ENCODE data around the gene MYRIP.
"Not testable (repeated sequence)": the region's sequence is repeated elsewhere in the genome, so short reads cannot be mapped to it uniquely, and the experiment has no call there.

The MYRIP gene

DNA sequence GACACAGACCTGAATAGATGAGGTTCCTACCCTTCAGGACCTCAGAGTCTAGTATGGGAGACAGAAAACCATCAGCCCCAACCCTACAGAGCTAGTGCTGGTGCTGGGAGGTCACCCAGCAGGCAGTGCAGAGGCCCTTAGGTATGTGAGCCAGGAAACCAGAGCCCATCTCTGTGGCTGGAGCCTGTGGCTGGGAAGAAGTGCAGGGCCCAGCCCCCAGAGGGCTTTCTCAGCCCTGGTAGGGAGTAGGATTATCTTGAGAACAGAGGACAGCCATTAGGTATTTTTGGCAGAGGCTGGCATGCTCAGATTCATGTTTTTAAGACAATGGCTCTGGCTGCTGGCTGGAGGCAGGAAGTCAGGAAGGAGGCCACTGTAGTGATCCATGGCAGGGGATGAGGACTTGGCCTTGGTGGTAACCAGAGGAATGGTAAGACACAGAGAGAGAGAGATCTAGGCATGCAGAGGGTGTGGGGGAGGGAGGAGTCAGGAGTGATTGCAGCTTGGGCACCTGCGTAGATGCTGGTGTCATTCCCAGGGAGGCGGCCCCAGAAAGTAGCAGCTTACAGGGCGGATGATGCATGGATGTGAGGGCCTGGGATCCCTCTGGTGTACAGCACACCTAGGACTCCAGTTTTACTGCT is 279.2 kb downstream of the MYRIP start:
- DNase-seq = no peak

DNA sequence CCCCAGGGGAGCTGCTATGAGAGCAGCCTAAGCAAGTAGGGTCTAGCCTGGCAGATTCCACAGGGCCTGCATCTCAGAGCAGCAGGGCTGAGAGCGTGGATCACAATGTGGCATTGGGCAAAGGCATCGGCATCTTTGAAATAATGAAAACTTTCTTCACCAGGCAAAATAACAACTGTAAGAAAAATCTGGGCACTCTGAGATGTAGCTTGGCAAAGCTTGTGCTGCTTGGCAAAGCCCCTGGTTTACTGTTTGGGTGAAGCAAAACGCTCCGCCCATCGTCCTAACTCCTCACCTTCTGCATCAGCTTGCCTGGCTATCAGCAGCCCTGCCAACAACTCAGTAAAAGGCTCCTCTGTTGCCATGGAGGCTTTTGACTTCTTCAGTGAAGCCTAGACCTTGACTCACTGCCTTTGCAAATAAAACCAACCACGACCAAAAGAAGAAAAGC is 287.3 kb downstream of the MYRIP start:
- DNase-seq = no peak

DNA sequence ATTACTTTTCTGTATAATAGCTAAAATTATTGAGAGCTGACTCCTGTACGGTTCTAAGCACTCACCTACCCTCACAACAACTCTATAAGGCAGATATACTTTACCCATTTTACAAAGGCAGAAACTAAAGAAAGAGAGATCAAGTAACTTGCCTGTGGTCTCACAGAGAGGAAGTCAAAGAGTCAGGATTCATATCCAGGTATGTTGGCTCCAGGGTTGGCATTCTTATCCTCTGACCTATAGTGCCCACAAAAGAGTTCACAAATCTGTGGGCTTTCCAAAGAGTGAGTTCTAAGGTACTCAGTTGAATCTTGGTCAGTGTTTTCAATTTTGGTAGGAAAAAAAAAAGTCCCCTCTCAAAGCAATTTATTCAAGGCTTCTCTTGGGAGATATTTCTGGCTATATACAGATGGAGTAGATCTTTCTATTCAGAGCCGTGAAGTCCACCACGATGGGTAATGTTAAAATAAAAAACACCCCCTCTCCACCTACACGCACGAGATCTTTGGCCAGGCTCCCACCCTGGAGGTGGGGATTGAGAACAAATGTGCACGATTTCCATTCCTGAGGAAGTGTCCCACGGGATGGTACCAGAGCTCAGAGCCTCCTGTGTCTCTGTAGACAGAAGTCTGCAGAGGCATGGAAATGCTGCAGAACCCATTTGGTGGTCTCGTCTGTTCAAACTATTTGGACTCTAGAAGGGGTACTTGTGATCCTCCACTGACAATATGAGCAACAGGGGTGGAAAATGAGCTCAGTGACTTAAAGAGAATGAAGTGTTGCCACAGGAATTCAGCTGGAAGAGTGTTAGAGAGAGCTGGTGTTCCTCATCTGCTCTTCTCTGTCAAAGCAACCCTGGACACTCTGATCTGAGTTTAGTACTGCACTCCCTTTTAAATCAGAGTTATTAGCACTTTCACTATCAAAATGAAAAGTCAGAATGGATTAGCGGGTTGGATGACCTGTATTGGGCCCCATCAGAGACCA is 288.0 kb downstream of the MYRIP start:
- DNase-seq = no peak

DNA sequence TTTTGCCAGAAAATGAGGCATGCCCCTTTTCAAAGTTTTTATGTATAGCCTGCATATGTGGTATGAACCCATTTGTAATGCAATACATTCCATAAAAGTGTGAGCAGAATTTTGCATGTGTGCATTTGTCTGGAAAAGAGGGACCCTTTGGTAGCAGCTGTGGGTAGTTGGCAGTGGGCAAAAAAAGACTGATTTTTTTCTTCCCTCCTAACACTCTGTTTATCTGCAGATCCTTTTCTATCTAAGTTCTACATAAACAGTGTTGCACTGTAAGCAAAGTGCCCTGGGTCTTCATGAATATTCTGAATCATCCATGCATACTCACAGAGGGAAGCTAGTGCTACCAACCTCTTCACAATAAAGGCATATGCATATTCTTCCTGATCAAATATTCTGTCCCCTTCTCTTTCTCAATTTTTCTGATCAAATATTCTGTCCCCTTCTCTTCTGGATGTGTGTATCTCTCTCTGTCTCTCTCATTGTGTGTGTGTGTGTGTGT is 288.9 kb downstream of the MYRIP start:
- no peak for DNase-seq

DNA sequence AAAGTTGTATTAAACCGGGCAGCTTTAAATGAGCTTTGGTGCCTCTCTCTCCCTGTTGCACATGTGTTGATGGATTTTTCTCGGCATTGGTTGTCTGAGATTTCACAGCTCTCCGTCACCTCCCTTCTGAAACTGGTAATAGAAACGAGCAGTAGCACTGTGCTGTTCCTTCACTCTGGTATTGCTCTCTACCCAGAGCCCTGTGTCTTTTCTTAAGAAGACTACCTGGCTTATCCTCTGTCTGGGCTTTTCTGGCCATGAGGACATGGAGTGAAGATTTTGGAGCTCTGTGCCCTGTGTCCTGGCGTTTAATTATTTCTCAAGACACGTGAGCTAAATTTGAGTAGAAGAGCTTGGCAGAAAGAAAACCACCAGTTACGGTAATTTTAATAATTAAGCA is 290.5 kb downstream of the MYRIP start:
- DNase-seq = no peak

DNA sequence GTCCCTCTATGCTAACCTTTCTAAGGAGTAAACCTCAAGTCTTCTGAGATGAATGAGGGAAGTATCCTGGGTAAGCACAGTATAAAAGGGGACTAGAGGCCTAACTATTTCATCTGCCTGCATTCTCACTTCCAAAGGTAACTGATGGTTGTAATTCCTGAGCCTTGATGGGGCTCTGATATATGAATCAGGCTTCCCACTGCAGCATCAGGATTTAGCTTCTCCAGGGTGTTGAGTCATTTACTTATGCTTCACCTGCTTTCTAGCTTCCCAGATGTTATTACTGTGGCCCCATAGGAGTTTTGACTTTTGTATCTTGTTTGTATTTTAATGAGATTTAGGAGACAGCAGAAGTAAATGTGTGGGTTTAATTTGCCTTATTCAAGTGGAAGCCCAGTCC is 292.8 kb downstream of the MYRIP start:
- no peak for DNase-seq

DNA sequence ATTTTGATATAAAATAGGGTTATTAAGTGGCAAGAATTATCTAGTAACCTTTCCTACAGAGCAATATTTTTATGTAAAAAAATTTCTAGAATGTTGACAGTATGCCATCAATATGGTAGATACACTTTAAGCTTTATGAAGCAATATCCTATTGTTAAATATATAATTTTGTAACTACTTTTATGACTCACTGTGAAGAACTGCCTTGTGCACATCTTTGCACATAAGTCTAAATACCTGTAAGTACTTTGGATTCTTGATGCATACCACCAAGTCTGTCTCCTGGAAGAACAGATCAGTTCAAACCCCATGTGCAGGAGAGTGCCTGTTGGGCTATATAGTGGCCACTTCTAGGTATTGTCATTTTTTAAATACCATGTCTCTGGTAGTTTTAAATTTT is 294.4 kb downstream of the MYRIP start:
- DNase-seq = no peak

DNA sequence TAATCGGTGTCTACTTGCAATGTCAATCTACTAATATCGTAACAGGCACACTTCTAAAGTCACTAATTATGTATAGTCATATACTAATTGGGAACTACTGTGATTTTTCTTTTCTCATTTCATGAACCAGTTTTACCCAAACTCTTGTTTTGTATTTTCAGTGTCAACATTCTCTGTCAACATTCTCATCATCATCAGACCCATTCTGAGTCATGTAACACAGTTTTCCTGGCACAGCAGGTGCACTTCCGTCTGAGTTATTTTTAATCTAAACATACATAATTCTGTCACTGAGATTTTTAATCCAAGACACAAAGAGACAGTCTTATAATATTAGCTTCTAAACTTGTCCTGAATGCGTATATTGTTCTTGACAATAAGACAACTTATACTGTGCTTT is 295.0 kb downstream of the MYRIP start:
- DNase-seq = no peak

DNA sequence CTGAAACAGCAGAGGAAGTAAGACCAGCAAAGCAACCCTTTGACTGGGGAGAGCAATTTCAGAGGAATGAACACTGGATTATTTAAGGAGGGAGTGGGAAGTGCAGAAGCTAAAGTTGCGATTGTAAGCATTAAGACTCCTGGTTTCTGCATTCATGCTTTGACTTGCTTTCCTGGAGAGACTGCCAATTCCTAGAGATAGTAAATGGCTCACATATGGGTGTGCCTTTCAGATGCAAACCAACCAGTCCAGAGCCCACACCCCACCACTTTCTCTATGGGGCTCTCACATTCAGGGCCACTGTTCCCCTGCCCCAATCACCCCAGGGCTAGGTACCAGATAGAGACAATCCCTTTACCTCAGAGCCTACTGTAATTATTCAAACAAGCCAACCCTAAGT is 299.2 kb downstream of the MYRIP start:
- no peak for DNase-seq

DNA sequence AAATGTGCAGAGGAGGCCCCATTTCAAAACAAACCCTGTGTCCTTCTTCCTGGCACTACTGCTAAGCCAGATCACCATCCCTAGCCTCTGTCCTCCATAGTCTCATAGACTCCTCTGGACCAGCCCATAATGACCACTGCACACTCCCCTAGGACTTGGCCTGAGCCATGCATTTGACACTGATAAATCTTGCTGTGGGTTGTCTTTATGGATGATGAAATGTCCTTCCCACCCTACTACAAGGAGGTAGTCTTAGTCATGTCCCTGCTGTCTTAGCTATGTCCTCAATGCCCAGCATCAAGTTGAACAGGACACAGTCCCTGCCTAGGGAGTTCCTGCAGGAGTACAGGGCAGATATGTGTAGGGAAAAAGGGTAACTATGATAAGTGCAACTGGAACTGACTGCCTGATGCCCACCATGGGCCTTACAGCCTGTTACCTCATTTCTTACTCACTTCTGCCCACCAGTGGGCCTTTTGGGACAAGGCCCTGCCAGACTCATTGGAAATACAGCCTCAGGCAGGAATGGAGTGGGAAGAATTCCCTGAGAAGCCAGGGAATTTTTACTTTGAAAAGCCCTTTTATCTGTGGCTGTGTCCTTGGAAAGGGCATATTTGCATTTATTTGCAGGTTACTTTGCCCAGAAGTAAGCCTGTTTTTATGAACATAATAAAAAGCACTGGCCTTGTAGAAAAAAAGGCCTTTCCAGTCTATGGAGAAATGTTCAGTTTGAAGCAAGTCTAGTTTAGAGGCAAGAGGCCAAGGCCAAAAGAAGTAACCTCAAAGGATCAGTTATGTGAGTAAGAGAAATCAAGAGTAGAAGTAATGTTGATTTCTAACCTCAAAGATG is 300.5 kb downstream of the MYRIP start:
- no peak for DNase-seq

DNA sequence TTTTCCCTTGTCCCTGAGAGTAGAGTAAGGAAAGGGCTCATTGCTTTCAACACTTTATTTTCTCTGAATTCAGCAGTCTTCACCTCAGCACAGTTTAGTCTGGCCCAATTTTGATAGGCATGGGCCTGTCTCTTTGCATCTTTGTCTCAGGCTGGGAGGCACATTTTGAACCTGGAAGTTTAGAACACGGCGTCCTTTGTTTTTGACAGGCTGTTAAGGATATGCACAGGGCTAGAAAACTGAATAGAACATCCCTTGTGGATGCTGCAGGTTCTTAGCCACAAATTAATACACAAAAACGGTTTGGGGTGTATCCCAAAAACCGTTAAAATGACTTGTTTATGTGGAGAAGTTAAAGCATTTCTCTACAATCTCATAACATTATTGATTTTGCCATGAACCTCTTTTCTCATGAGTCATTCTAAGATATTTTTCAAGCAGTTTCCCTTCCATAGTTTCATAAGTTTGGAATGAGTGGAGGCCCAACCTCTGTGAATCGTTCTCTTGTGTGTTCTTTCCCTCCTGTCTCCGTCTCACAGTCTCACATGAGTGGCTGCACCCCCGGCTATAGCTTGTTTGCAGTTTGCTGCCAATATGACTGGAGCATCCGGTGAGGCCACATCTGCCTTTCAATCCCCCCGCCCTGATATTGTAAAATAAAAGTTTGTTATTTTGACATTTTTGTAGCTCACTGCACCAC is 307.2 kb downstream of the MYRIP start:
- DNase-seq = no peak

DNA sequence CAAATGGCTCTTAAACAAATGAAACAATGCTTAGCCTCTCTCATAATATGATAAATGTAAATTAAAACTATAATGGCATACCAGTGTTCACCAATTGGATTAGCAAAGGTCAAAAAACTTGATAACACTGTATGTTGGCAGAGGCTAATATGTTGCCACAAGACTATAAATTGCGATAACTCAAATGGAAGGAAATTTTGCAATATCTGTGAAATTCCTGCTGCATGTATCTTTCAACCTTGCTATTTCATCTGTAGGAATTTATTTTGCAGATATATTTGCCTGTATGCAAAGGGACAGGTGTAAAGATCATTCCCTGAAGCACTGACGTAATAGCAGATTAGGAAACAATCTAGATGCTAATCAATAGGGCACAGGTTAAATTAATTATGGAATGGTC is 308.7 kb downstream of the MYRIP start:
- no peak for DNase-seq

DNA sequence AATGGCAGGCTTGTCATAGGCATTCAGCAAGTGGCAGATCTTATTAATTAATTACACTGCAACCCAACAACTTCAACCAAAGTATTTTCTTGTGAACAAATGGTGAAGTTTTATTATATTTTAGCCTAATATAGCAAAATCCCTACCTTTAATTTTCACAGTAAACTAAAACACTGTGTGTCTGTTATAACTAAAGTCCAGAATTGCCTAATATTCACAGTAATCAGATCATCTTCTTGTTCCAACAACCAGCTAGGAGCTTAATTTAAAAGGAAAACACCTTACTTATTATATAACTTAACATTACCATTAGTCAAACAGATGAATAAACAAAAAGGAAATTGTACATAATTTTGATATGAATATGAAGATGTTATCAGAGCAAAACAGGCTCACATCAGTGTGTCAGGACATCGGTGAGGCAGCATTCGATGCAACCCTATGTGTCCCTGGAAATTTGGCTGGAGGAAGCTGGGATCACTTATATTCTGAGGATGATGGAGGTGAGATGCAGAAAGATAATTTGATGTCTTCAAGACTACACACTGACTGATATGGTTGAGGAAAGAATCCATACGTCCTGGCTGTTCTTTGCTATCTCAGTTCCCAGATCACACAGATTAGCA is 310.8 kb downstream of the MYRIP start:
- no peak for DNase-seq

DNA sequence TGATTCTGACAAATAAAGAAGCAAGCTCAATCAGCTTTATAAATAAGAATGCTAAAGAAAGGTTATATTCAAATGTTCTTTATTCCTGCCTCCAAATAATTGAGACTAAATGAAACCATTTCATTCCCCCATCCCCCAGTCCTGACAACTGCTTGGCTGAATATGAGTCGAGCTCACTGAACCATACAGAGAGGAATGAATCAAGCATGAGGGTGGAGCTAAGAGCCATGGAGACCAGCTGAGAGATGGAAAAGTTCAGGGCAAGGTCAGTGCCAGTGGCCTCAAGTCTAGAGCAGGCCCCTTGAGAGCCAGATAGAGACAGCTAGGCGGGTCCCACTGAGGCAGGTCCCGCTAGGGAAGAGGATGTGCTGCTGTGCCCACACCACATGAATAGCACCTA is 311.4 kb downstream of the MYRIP start:
- no peak for DNase-seq

DNA sequence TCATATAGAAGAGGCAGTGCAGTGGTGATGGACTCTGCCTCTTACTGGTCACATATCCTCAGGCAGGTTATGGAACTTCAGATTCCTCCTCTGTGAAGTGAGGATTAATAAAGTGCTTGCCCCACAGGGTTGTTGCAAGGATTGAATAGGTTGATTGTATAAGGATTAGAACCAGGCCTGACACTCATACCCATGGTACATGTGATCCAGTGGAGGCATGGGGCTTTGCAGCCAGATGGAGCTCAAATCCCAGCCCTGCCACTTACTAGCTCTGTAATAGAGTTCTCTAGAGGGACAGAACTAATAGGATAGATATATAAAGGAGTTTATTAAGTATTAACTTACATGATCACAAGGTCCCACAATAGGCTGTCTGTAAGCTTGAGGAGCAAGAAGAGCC is 315.5 kb downstream of the MYRIP start:
- no peak for DNase-seq

DNA sequence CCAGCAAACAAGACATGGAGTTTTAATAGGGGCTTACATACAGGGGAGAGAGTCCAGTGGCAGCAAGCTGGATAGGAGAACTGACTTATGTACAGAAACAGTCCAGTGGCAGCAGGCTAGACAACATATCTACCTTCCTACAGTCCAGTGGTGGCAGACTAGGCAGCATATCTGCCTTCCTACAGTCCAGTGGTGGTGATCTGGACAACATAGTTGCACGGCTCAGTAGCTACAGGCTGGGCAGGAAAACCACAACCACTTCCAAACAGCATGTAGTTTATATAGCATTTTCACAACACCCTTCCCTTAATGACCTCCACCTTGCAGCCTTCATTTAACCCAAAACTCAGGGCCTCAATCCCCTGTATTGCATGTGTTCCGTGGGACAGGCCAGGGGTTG is 318.8 kb downstream of the MYRIP start:
- no peak for DNase-seq

DNA sequence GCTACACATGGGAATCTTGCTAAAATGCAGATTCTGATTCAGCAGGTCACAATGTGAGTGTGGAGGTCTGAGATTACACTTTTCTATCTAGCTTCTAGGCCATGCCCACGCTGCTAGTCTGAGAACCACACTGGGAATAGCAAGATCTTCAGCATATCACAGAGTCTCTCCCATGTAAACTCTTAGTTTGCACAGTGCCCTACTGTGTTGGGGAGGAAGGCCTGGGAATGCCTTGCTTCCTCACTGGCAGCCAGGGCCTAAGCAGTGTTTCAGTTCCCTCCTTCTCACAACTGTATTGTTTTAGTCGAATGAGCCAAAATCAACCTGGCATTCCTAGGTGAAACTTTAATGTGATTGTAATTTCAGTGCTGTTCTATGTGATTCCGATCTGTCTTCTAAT is 320.1 kb downstream of the MYRIP start:
- no peak for DNase-seq

DNA sequence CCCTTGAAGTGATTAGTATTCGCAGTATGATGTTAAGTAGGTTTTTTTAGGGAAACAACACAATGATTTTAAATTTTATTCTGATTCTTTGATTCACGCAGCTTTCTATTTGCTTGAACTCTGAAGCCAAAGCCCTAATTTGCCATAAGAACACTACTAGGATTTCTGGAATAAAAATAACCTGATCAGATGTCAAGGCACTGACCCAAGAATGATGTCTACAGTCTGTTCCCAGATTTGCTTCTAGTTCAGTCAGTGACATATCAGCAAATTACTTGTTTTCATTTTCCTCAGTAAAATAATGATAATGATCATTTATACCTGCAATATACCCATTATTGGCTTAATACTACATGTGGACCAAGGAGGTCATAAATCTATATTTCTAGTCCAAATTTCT is 320.6 kb downstream of the MYRIP start:
- DNase-seq = no peak

DNA sequence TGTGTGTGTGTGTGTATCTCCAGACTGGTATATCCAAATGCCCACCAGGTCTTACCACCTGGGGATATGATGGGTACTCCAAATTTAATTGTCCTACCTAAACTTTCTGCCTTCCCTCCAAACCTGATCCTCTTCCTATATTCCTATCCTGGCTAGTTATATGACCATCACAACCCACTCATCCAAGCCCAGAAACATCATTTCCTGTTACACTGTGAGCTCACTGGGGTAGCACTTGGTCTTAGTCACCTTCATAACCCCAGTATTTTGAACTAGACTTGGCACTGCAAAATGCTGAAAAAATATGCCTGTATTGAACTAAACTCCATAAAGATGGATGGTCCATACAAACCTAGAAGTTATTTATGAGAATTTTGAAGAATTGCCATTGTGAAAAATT is 321.3 kb downstream of the MYRIP start:
- DNase-seq = no peak

DNA sequence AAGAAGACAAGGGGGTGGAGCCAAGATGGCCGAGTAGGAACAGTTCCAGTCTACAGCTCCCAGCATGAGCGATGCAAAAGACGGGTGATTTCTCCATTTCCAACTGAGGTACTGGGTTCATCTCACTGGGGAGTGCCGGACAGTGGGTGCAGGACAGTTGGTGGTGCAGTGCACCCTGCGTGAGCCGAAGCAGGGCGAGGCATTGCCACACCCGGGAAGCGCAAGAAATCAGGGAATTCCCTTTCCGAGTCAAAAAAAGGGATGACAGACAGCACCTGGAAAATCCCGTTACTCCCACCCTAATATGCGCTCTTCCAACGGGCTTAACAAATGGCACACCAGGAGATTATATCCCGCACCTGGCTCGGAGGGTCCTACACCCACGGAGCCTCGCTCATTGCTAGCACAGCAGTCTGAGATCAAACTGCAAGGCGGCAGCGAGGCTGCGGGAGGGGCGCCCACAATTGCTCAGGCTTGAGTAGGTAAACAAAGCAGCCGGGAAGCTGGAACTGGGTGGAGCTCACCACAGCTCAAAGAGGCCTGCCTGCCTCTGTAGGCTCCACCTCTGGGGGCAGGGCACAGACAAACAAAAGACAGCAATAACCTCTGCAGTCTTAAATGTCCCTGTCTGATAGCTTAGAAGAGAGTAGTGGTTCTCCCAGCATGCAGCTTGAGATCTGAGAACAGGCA is 324.6 kb downstream of the MYRIP start:
- not testable (repeated sequence) for DNase-seq

Measured in inflammatory macrophage (primary cell).